ENCODE results near the gene SF3B3.
"Not testable (repeated sequence)": the region's sequence is repeated elsewhere in the genome, so short reads cannot be mapped to it uniquely, and the experiment has no call there.

SF3B3 gene

GRCh38 chr16:70579648-70580630 is 56.3 kb downstream of the SF3B3 start:
- DNase-seq (ENCODE audit: insufficient read length), result no peak
- no peak for FAIRE-seq
- TF ChIP-seq POLR2A (IDR thresholded peaks at IDR 0.05; ENCODE audit: low read depth, low read length) (no peak), POLR2AphosphoS5 (IDR thresholded peaks at IDR 0.05; ENCODE audit: low read depth, low read length) (no peak), TAF1 (IDR thresholded peaks at IDR 0.05; ENCODE audit: borderline replicate concordance, low read depth, low read length) (no peak)

DNA sequence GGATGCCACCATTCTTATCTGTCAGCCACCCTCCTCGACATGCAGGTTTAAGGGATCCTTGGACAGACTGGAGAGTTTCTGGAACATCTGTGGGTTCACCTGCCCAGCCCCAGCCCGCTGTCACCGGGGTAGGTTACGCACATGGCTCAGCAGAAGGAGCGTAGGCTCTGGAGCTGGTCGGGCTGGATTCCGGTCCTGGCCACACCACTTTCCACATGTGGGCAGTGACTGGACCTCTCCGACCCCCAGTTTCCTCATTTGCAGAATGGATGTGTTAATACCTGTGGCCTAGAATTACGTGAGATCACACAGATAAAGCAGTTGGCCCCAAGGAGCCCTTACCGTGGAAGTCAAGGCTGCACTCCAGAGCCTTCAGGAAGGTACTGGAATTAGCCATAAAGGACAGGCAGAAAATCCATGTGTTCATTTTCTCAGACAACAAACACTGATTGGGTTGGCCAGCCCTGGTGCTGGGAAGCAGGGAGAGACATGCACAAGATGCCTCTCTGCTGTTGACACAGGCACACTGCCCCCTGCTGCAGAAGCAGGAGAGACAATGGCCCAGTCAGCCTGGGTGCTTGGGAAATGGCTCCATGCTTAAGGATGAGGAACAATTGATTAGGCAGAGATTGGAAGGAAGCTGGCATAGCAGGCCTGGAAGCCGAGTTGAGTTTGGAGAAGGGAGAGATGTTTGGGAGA is 58.8 kb downstream of the SF3B3 start:
- peak; percentile 21 for FAIRE-seq
- DNase-seq (ENCODE audit: insufficient read length), result no peak
- no peak for TF ChIP-seq POLR2AphosphoS5 (IDR thresholded peaks at IDR 0.05; ENCODE audit: low read depth, low read length)
- TF ChIP-seq TAF1 (IDR thresholded peaks at IDR 0.05; ENCODE audit: borderline replicate concordance, low read depth, low read length), result no peak
- TF ChIP-seq POLR2A (IDR thresholded peaks at IDR 0.05; ENCODE audit: low read depth, low read length), result no peak

DNA sequence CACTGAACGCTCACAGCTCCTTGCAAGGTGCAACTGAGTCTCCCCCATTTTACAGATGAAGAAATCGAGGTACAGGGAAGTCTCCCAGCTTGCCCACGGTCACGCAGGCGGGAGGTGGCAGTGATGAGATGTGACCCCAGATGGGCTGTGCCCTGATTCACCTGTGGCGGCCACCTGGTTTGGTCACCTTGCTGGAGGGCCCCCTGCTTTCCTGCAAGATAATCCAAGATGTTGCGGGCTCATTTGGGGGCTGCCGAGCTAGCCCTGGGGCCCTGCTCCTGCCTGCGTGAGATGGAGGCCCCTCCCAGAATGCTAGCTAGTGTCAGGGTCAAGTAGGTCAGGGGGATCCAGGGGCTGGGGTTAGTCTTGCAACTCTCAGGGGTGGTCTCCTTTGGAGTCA is 63.1 kb downstream of the SF3B3 start:
- FAIRE-seq (no peak), DNase-seq (ENCODE audit: insufficient read length) (no peak)
- no peak for TF ChIP-seq POLR2A (IDR thresholded peaks at IDR 0.05; ENCODE audit: low read depth, low read length)
- TF ChIP-seq POLR2AphosphoS5 (IDR thresholded peaks at IDR 0.05; ENCODE audit: low read depth, low read length), result no peak
- TF ChIP-seq TAF1 (IDR thresholded peaks at IDR 0.05; ENCODE audit: borderline replicate concordance, low read depth, low read length), result no peak

- no peak for FAIRE-seq
- TF ChIP-seq TAF1 (IDR thresholded peaks at IDR 0.05; ENCODE audit: borderline replicate concordance, low read depth, low read length), result no peak
- TF ChIP-seq POLR2A (IDR thresholded peaks at IDR 0.05; ENCODE audit: low read depth, low read length), result no peak
- TF ChIP-seq POLR2AphosphoS5 (IDR thresholded peaks at IDR 0.05; ENCODE audit: low read depth, low read length), result no peak
- no peak for DNase-seq (ENCODE audit: insufficient read length)
Observed at GRCh38 chr16:70588565-70588964, 64.9 kb downstream of the SF3B3 start.

GRCh38 chr16:70589416-70589815 is 65.8 kb downstream of the SF3B3 start:
- not testable (repeated sequence) for FAIRE-seq

GRCh38 chr16:70589998-70590471 is 66.4 kb downstream of the SF3B3 start:
- TF ChIP-seq POLR2A (IDR thresholded peaks at IDR 0.05; ENCODE audit: low read depth, low read length) (no peak), POLR2AphosphoS5 (IDR thresholded peaks at IDR 0.05; ENCODE audit: low read depth, low read length) (no peak), TAF1 (IDR thresholded peaks at IDR 0.05; ENCODE audit: borderline replicate concordance, low read depth, low read length) (no peak)
- DNase-seq (ENCODE audit: insufficient read length) (no peak), FAIRE-seq (no peak)

More at GRCh38 chr16:70589416-70589815, 65.8 kb downstream of the SF3B3 start:
- DNase-seq (ENCODE audit: insufficient read length), result not testable (repeated sequence)

- FAIRE-seq (no peak), DNase-seq (ENCODE audit: insufficient read length) (no peak)
- TF ChIP-seq POLR2A (IDR thresholded peaks at IDR 0.05; ENCODE audit: low read depth, low read length) (no peak), POLR2AphosphoS5 (IDR thresholded peaks at IDR 0.05; ENCODE audit: low read depth, low read length) (no peak), TAF1 (IDR thresholded peaks at IDR 0.05; ENCODE audit: borderline replicate concordance, low read depth, low read length) (no peak)
Observed at GRCh38 chr16:70590722-70591415, 67.3 kb downstream of the SF3B3 start.

DNA sequence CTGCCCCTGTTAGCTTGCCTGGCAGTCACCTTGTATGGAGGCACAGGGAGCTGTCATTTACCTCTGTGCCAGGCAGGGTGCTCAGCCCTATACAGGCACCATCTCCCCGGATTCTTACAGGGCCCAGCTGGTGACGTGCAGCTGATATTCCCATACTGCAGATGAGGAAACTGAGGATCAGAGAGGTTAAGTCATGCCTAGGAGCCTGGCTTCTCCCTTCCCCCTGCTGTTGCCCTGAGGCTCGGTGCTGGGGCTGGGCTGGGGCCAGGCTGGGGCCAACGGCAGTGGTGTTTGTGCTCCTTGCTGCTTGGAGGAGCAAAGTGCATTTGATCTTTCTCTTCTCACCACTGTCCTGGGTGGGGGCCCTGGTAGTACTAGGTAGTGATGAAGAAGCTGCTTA is 68.0 kb downstream of the SF3B3 start:
- DNase-seq (ENCODE audit: insufficient read length) (no peak), FAIRE-seq (no peak)
- TF ChIP-seq TAF1 (IDR thresholded peaks at IDR 0.05; ENCODE audit: borderline replicate concordance, low read depth, low read length) (no peak), POLR2AphosphoS5 (IDR thresholded peaks at IDR 0.05; ENCODE audit: low read depth, low read length) (no peak), POLR2A (IDR thresholded peaks at IDR 0.05; ENCODE audit: low read depth, low read length) (no peak)

DNA sequence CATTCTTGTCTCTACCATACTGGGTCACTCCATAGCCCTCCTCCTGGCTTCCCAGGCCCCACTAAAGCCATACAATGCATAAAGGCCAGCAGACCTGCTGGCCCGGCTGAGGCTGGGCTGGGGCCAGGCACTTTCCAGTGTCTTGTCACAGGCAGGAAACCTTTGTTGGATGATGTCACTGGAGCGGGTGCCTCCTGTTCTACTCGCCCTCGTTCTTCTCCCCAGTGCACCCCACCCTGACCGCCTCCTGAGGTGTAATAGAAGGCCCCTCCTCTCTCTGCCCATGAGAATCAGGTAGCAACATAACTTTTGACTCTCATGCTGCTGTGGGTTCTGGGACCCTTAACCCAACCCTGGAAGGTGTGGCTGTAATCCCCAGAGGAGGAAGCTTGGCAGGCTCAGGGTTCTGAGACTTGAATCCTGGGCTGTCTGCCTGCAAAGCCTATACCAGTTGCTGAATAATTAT is 68.5 kb downstream of the SF3B3 start:
- no peak for FAIRE-seq
- DNase-seq (ENCODE audit: insufficient read length), result no peak
- no peak for TF ChIP-seq POLR2AphosphoS5 (IDR thresholded peaks at IDR 0.05; ENCODE audit: low read depth, low read length)
- TF ChIP-seq TAF1 (IDR thresholded peaks at IDR 0.05; ENCODE audit: borderline replicate concordance, low read depth, low read length), result no peak
- no peak for TF ChIP-seq POLR2A (IDR thresholded peaks at IDR 0.05; ENCODE audit: low read depth, low read length)

DNA sequence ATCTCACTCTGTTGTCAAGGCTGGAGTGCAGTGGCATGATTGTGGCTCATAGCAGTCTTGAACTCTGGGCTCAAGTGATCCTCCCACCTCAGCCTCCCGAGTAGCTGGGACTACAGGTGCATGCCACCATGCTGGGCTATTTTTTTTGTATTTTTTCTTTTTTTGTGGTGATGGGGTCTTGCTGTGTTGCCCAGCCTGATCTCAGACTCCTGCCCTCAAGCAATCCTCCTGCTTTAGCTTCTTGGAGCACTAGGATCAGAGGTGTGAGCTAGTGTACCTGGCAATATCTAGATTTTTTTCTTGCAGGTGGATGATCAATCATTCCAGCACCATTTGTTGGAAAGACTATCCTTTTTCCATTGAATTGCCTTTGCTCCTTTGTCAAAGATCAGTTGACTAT is 69.9 kb downstream of the SF3B3 start:
- FAIRE-seq (no peak), DNase-seq (ENCODE audit: insufficient read length) (no peak)
- no peak for TF ChIP-seq POLR2AphosphoS5 (IDR thresholded peaks at IDR 0.05; ENCODE audit: low read depth, low read length)
- no peak for TF ChIP-seq POLR2A (IDR thresholded peaks at IDR 0.05; ENCODE audit: low read depth, low read length)
- TF ChIP-seq TAF1 (IDR thresholded peaks at IDR 0.05; ENCODE audit: borderline replicate concordance, low read depth, low read length), result no peak

DNA sequence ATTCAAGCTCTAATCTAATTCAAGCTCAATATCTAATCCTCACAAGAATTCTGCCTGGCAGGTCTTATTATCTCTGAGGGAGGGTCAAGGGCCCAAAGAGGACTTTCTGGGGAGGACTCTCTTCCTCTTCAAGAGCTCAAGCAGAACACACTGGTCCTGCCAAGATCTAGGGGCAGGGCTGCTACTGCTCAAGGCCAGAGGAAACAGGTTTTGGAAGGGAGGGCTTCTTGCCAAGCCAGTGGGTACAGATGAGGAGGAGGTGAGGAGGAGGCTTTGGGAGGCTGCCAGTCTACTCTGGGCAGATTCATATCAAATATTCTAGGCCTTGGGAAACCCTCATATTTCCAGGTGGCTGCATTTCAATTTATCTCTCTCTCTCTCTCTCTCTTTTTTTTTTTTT is 71.0 kb downstream of the SF3B3 start:
- TF ChIP-seq POLR2A (IDR thresholded peaks at IDR 0.05; ENCODE audit: low read depth, low read length), result no peak
- no peak for TF ChIP-seq TAF1 (IDR thresholded peaks at IDR 0.05; ENCODE audit: borderline replicate concordance, low read depth, low read length)
- no peak for TF ChIP-seq POLR2AphosphoS5 (IDR thresholded peaks at IDR 0.05; ENCODE audit: low read depth, low read length)
- DNase-seq (ENCODE audit: insufficient read length) (no peak), FAIRE-seq (no peak)
